Fibroblast of mammary gland (primary cell): ENCODE data around the gene TVP23A.
"Not testable (repeated sequence)": the region's sequence is repeated elsewhere in the genome, so short reads cannot be mapped to it uniquely, and the experiment has no call there.

Source experiments
- DNase-seq: peaks from one replicate; pipeline ENCODE4 v3.0.0-alpha.2; 2010; ENCODE audit warnings: low read depth
- H3K4me3 ChIP-seq: 2 replicates; pipeline ENCODE4 v1.5.1; 2011; ENCODE audit warnings: low read depth, mild to moderate bottlenecking, low read length, moderate library complexity; ENCODE audit not compliant: control insufficient read depth
- CTCF ChIP-seq: conservative IDR thresholded peaks from 2 replicates; pipeline ENCODE4 v1.5.1; 2011; ENCODE audit warnings: low read depth, low read length, inconsistent platforms; ENCODE audit not compliant: control insufficient read depth, insufficient read depth

The TVP23A gene

GRCh38 chr16:10743610-10744369 lies 74.8 kb downstream of the TVP23A start, which contains the start of gene NUBP1:
Gene NUBP1 (plus strand): TSS chr16:10743842. CDS start chr16:10743864, 22 bp downstream.
- no peak for TF ChIP-seq CTCF
- H3K4me3 ChIP-seq, result peak within 1 kb of the TSS; percentile 71
- peak; percentile 97 for DNase-seq

- peak overlapping the region; percentile 71 for H3K4me3 ChIP-seq
- DNase-seq, result no peak
- TF ChIP-seq CTCF, result no peak
Observed at GRCh38 chr16:10743227-10743609, 75.4 kb downstream of the TVP23A start.

- peak; percentile 25 for DNase-seq
- no peak overlapping the region for H3K4me3 ChIP-seq
- no peak for TF ChIP-seq CTCF
Observed at GRCh38 chr16:10741844-10742243, 76.8 kb downstream of the TVP23A start.

- DNase-seq, H3K4me3 ChIP-seq: not testable (repeated sequence)
Observed at GRCh38 chr16:10741249-10741648, 77.3 kb downstream of the TVP23A start.

- TF ChIP-seq CTCF, result no peak
- no peak for DNase-seq
- no peak overlapping the region for H3K4me3 ChIP-seq
Observed at GRCh38 chr16:10740845-10741208, 77.8 kb downstream of the TVP23A start.

GRCh38 chr16:10740000-10740844 lies 78.4 kb downstream of the TVP23A start:
- no peak for TF ChIP-seq CTCF
- no peak for DNase-seq
- no peak overlapping the region for H3K4me3 ChIP-seq
